ENCODE data around the gene ENPP6.

Gene ENPP6

GRCh38 chr4:184238072-184238745 is 20.5 kb upstream of the ENPP6 start:
- no peak overlapping the region for H3K4me3 ChIP-seq (replicated peaks; ENCODE audit: low read depth, low read length)
- no peak for TF ChIP-seq CTCF (IDR thresholded peaks at IDR 0.05; ENCODE audit: low read depth, low read length, missing control alignments)
- no peak for DNase-seq (ENCODE audit: extremely low read depth, low read depth)

- TF ChIP-seq CTCF (IDR thresholded peaks at IDR 0.05; ENCODE audit: low read depth, low read length, missing control alignments) = no peak
These were observed 19.9 kb upstream of the ENPP6 start for GRCh38 chr4:184237612-184238011.

GRCh38 chr4:184235526-184235925 is 17.9 kb upstream of the ENPP6 start:
- no peak for TF ChIP-seq CTCF (IDR thresholded peaks at IDR 0.05; ENCODE audit: low read depth, low read length, missing control alignments)
- no peak for DNase-seq (ENCODE audit: extremely low read depth, low read depth)
- no peak overlapping the region for H3K4me3 ChIP-seq (replicated peaks; ENCODE audit: low read depth, low read length)

More at GRCh38 chr4:184237612-184238011, 19.9 kb upstream of the ENPP6 start:
- H3K4me3 ChIP-seq (replicated peaks; ENCODE audit: low read depth, low read length) = no peak overlapping the region
- no peak for DNase-seq (ENCODE audit: extremely low read depth, low read depth)

GRCh38 chr4:184234155-184234554 is 16.5 kb upstream of the ENPP6 start:
- no peak for DNase-seq (ENCODE audit: extremely low read depth, low read depth)
- H3K4me3 ChIP-seq (replicated peaks; ENCODE audit: low read depth, low read length) = no peak overlapping the region
- TF ChIP-seq CTCF (IDR thresholded peaks at IDR 0.05; ENCODE audit: low read depth, low read length, missing control alignments) = no peak

GRCh38 chr4:184232975-184233374 is 15.3 kb upstream of the ENPP6 start:
- TF ChIP-seq CTCF (IDR thresholded peaks at IDR 0.05; ENCODE audit: low read depth, low read length, missing control alignments) = no peak
- no peak for DNase-seq (ENCODE audit: extremely low read depth, low read depth)
- H3K4me3 ChIP-seq (replicated peaks; ENCODE audit: low read depth, low read length) = no peak overlapping the region

GRCh38 chr4:184232202-184232601 is 14.5 kb upstream of the ENPP6 start:
- no peak for DNase-seq (ENCODE audit: extremely low read depth, low read depth)
- no peak for TF ChIP-seq CTCF (IDR thresholded peaks at IDR 0.05; ENCODE audit: low read depth, low read length, missing control alignments)

GRCh38 chr4:184231573-184231972 is 13.9 kb upstream of the ENPP6 start:
- DNase-seq (ENCODE audit: extremely low read depth, low read depth) = no peak
- no peak for TF ChIP-seq CTCF (IDR thresholded peaks at IDR 0.05; ENCODE audit: low read depth, low read length, missing control alignments)
- no peak overlapping the region for H3K4me3 ChIP-seq (replicated peaks; ENCODE audit: low read depth, low read length)

More at GRCh38 chr4:184232202-184232601, 14.5 kb upstream of the ENPP6 start:
- H3K4me3 ChIP-seq (replicated peaks; ENCODE audit: low read depth, low read length) = no peak overlapping the region
